HG02943 (cell line): Measurements from ENCODE around the gene RPTOR.

Experiments used
- ATAC-seq: cut with Tn5 transposase; IDR thresholded peaks from one replicate; pipeline ENCODE4 v1.9.1; 2021; ENCODE audit warnings: mild to moderate bottlenecking, low read depth, moderate library complexity; ENCODE audit not compliant: unreplicated experiment

Gene RPTOR

GRCh38 chr17:80633994-80634566, 89.4 kb downstream of the RPTOR start:
- no peak for ATAC-seq

GRCh38 chr17:80636361-80637018, 91.9 kb downstream of the RPTOR start:
- no peak for ATAC-seq

- no peak for ATAC-seq
Measured at GRCh38 chr17:80637048-80637781, 92.6 kb downstream of the RPTOR start.

- ATAC-seq, result no peak
Measured at GRCh38 chr17:80639658-80640057, 95.0 kb downstream of the RPTOR start.

GRCh38 chr17:80640366-80641084, 95.9 kb downstream of the RPTOR start:
- ATAC-seq, result no peak

GRCh38 chr17:80643326-80644099, 98.9 kb downstream of the RPTOR start:
- ATAC-seq, result no peak

- ATAC-seq, result no peak
Measured at GRCh38 chr17:80644536-80644935, 99.9 kb downstream of the RPTOR start.

GRCh38 chr17:80645706-80646325, 101.2 kb downstream of the RPTOR start:
- ATAC-seq, result no peak

GRCh38 chr17:80646328-80646727, 101.7 kb downstream of the RPTOR start:
- ATAC-seq, result no peak

GRCh38 chr17:80647746-80648145, 103.1 kb downstream of the RPTOR start:
- ATAC-seq, result no peak

- no peak for ATAC-seq
Measured at GRCh38 chr17:80649200-80649644, 104.6 kb downstream of the RPTOR start.

- no peak for ATAC-seq
Measured at GRCh38 chr17:80649672-80650330, 105.2 kb downstream of the RPTOR start.

GRCh38 chr17:80650331-80650672, 105.7 kb downstream of the RPTOR start:
- ATAC-seq, result no peak

- no peak for ATAC-seq
Measured at GRCh38 chr17:80650751-80651518, 106.3 kb downstream of the RPTOR start.

- no peak for ATAC-seq
Measured at GRCh38 chr17:80652756-80653330, 108.2 kb downstream of the RPTOR start.

- ATAC-seq, result no peak
Measured at GRCh38 chr17:80653856-80654255, 109.2 kb downstream of the RPTOR start.

GRCh38 chr17:80655608-80656007, 111.0 kb downstream of the RPTOR start:
- no peak for ATAC-seq

GRCh38 chr17:80656590-80656989, 112.0 kb downstream of the RPTOR start:
- ATAC-seq, result no peak
